ENCODE data around the gene ZCCHC14.

DNA sequence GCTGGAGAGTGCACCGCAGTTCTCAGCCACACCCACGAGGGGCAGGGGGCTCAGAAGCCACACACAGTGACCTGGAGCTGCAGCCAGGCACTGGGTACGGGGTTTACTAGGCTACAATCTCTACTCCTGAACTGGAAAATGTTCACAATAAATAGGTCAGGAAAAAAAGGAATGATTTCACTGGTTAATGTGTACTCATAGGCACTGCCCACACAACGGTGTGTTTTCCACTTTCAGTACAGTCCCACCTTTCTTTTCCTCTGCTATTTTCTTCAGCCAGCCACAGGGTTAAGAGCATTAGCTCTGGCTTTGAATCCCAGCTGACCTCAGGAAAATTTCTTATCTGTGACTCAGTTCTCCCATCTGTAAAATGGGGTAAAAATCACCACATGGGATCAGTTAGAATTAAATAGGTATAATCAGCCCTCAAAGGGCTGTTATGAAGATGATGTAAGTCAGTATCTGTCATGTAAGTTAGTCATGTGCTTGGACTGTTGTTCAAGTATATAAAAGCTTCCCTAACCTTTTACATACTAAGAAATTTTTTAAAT lies 35.7 kb downstream of the ZCCHC14 start:
- TF ChIP-seq, protein P1, sequence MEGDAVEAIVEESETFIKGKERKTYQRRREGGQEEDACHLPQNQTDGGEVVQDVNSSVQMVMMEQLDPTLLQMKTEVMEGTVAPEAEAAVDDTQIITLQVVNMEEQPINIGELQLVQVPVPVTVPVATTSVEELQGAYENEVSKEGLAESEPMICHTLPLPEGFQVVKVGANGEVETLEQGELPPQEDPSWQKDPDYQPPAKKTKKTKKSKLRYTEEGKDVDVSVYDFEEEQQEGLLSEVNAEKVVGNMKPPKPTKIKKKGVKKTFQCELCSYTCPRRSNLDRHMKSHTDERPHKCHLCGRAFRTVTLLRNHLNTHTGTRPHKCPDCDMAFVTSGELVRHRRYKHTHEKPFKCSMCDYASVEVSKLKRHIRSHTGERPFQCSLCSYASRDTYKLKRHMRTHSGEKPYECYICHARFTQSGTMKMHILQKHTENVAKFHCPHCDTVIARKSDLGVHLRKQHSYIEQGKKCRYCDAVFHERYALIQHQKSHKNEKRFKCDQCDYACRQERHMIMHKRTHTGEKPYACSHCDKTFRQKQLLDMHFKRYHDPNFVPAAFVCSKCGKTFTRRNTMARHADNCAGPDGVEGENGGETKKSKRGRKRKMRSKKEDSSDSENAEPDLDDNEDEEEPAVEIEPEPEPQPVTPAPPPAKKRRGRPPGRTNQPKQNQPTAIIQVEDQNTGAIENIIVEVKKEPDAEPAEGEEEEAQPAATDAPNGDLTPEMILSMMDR (IDR thresholded peaks at IDR 0.05), result no peak
- no peak for TF ChIP-seq POLR2A (IDR thresholded peaks at IDR 0.05)
